ENCODE measurements around the gene COL9A3. TPM values are rescaled to one million over a fixed set of nuclear protein-coding genes. Genes with fewer than 3 reads are reported as not detected.
"Not testable (repeated sequence)": the region's sequence is repeated elsewhere in the genome, so short reads cannot be mapped to it uniquely, and the experiment has no call there.

The COL9A3 gene
- total and polyA plus RNA-seq, 2 of the 8 experiments (the other 6 are each of a cell fraction or from before 2014, with no cell fraction given), result 21.7 to 80.1 TPM

- CTCF ChIA-PET (ENCODE audit: partially characterized antibody), result interaction anchor here (1.9 kb wide), 1 partner anchor 8 kb away, joined by 6 read pairs; no protein-coding TSS in a partner anchor
- H4K5ac ChIP-seq (ENCODE audit: insufficient read length, low read depth, low read length); H2BK12ac ChIP-seq (ENCODE audit: low read depth, low read length); H2AK5ac ChIP-seq (ENCODE audit: low read depth, low read length); H3K23me2 ChIP-seq (ENCODE audit: low read depth, low read length); H3K4me2 ChIP-seq (ENCODE audit: insufficient read depth in 1 of 2, low read depth in 2 of 2, low read length in 2 of 2); H4K8ac ChIP-seq (ENCODE audit: extremely low read depth, insufficient read depth, low read length); H4K91ac ChIP-seq (replicated peaks; ENCODE audit: insufficient read length, low read length); H3K4me3 ChIP-seq (ENCODE audit: extremely low read depth in 1 of 4, insufficient read depth in 2 of 4, low read depth in 3 of 4, low read length in 4 of 4); H3K23ac ChIP-seq (ENCODE audit: insufficient read length); H3K9ac ChIP-seq (replicated peaks in 1 of 4; ENCODE audit: extremely low read depth in 1 of 4, low read depth in 3 of 4, low read length in 3 of 4); H3K27me3 ChIP-seq (replicated peaks in 1 of 4; ENCODE audit: control insufficient read depth in 3 of 4, extremely low read depth in 1 of 4, insufficient read depth in 3 of 4, low read length in 3 of 4); H2BK5ac ChIP-seq (ENCODE audit: low read depth, low read length); H3K79me2 ChIP-seq (ENCODE audit: control insufficient read depth in 1 of 2, insufficient read depth in 2 of 2, low read length in 2 of 2); H3K56ac ChIP-seq (replicated peaks; ENCODE audit: insufficient read length, low read depth, low read length); FAIRE-seq; H3K4me1 ChIP-seq (replicated peaks in 1 of 4; ENCODE audit: control insufficient read depth in 3 of 4, insufficient read depth in 4 of 4, low read length in 3 of 4); H3K9me3 ChIP-seq (ENCODE audit: insufficient read depth in 2 of 2, low read depth in 1 of 2, low read length in 1 of 2); H3K14ac ChIP-seq (ENCODE audit: insufficient read length); H2BK15ac ChIP-seq (ENCODE audit: low read length); H3K79me1 ChIP-seq (ENCODE audit: low read depth, low read length); H3K4ac ChIP-seq (replicated peaks; ENCODE audit: insufficient read length, low read depth, low read length); DNase-seq (ENCODE audit: low read depth in 1 of 2, low spot score in 2 of 2); H3K27ac ChIP-seq (ENCODE audit: low read depth, low read length); H3K18ac ChIP-seq (ENCODE audit: extremely low read depth, low read length); H2BK120ac ChIP-seq (replicated peaks; ENCODE audit: low read depth, low read length); POLR2A ChIA-PET (ENCODE audit: partially characterized antibody); H2AFZ ChIP-seq (ENCODE audit: low read length); H2BK20ac ChIP-seq (ENCODE audit: low read length): not testable (repeated sequence)
- WGBS, 2 experiments (ENCODE audit: extremely low coverage in 1 of 2, insufficient coverage in 1 of 2, insufficient read length in 1 of 2, insufficient replicate concordance in 2 of 2, low coverage in 1 of 2, low lambda C conversion rate in 2 of 2, missing lambda C conversion rate in 1 of 2), result 96% methylated on average over 2 of the region's 6 CpGs; no CpG with 5 or more reads in 1 of the 2 experiments
- H4K20me1 ChIP-seq (replicated peaks in 1 of 2; ENCODE audit: control insufficient read depth in 1 of 2, insufficient read depth in 2 of 2, low read length in 2 of 2), result peaks cover 5 to 11% of the 10 kb centered on the region in 2 experiments
- peaks cover 5 to 29% (median 19%) of the 10 kb centered on the region in 4 experiments; a peak in 7 of 8 replicates for H3K36me3 ChIP-seq (ENCODE audit: control insufficient read depth in 2 of 4, insufficient read depth in 4 of 4, low read length in 3 of 4)
These were observed 36.5 kb downstream of the COL9A3 start for GRCh38 chr20:62853304-62853703.

Data from H1 (cell line).